Tibial nerve (tissue), 4 donors: ENCODE results near the gene CASZ1. TPM values are rescaled to one million over a fixed set of nuclear protein-coding genes. Genes with fewer than 3 reads are reported as not detected.

Experiments used
- DNase-seq, 2 donors: peaks; one replicate each; pipeline ENCODE4 v3.0.0-alpha.2; 2019; ENCODE audit warnings: low spot score in 2 of 2
- H3K27ac ChIP-seq, 4 donors: fragments of 200-600 bp; sonication (generic) in 3 of 4; one replicate each; pipeline ENCODE4 v1.5.1; 2017 to 2019; ENCODE audit warnings: mild to moderate bottlenecking in 1 of 4
- H3K27me3 ChIP-seq, 2 donors: fragments of 200-600 bp; sonication (generic) in 1 of 2; one replicate each; pipeline versions ENCODE4 v1.5.1 to v1.6.0; 2017 to 2019
- H3K36me3 ChIP-seq, 3 donors: fragments of 200-600 bp; sonication (generic); one replicate each; pipeline ENCODE4 v1.5.1; 2018 to 2019
- H3K4me1 ChIP-seq, 4 donors: fragments of 200-600 bp; sonication (generic) in 3 of 4; one replicate each; pipeline ENCODE4 v1.5.1; 2017 to 2019
- H3K4me3 ChIP-seq, 4 donors: fragments of 200-600 bp; sonication (generic) in 3 of 4; one replicate each; pipeline ENCODE4 v1.5.1; 2017 to 2019; ENCODE audit warnings: mild to moderate bottlenecking in 1 of 4, moderate library complexity in 1 of 4
- H3K9me3 ChIP-seq, 4 donors: fragments of 200-600 bp; sonication (generic) in 3 of 4; one replicate each; pipeline ENCODE4 v1.5.1; 2017 to 2019
- CTCF ChIP-seq, 5 experiments: fragments of 200-600 bp in 3 of 5; fragments of 450-650 bp in 2 of 5; sonication (generic) in 3 of 5; IDR thresholded peaks; one replicate each; pipeline ENCODE4 v1.5.1; 2016 to 2019; ENCODE audit warnings: antibody characterized with exemption in 5 of 5, mild to moderate bottlenecking in 3 of 5, moderate library complexity in 2 of 5
- EP300 ChIP-seq, 2 donors: sonication (generic); formaldehyde crosslinking; IDR thresholded peaks; one replicate each; pipeline ENCODE4 v1.6.1; 2017; ENCODE audit warnings: antibody characterized with exemption in 2 of 2, mild to moderate bottlenecking in 1 of 2
- POLR2A ChIP-seq, 2 donors: fragments of 450-650 bp; IDR thresholded peaks; one replicate each; pipeline ENCODE4 v1.6.1; 2017; ENCODE audit warnings: antibody characterized with exemption in 2 of 2, mild to moderate bottlenecking in 2 of 2, moderate library complexity in 2 of 2
- WGBS, 2 donors: methylation state at CpG; one replicate each; pipeline ENCODE4 v1.1.5; 2018; 5-methylcytosine and 5-hydroxymethylcytosine counted together
- total RNA-seq, 4 donors: library from RNA; depleted of rRNA; stranded (reverse); fragments of >200 nt; gene quantifications; one replicate each; pipeline ENCODE4 v1.1.0, GENCODE V29; 2016

Gene CASZ1
- total RNA-seq, 4 donors from 2014 or later, result 1.7 to 7.5 (median 5.1) TPM

- Histone ChIP-seq H3K36me3 (no peaks in the 10 kb centered on the region), H3K4me3 (no peak overlapping the region), H3K9me3 (no peaks in the 10 kb centered on the region), H3K4me1 (peaks cover 0 to 13% (median 5%) of the 10 kb centered on the region in 4 donors), H3K27me3 (peaks cover 0 to 32% of the 10 kb centered on the region in 2 donors), H3K27ac (no peak overlapping the region)
- no peak for TF ChIP-seq EP300 (IDR thresholded peaks at IDR 0.05)
- no peak for TF ChIP-seq CTCF (IDR thresholded peaks at IDR 0.05)
- 55 to 68% methylated on average over 11 of the region's 11 CpGs for WGBS, 2 donors
- DNase-seq, result no peak
Measured at GRCh38 chr1:10753299-10753698, 43.1 kb downstream of the CASZ1 start.

GRCh38 chr1:10751561-10752085 lies 44.8 kb downstream of the CASZ1 start:
- TF ChIP-seq CTCF (IDR thresholded peaks at IDR 0.05) (no peak), POLR2A (IDR thresholded peaks at IDR 0.05) (no peak)
- 49 to 58% methylated on average over 12 to 13 of the region's 14 CpGs for WGBS, 2 donors
- Histone ChIP-seq H3K4me3 (no peak overlapping the region), H3K27ac (no peak overlapping the region), H3K27me3 (peaks cover 0 to 32% of the 10 kb centered on the region in 2 donors), H3K36me3 (no peaks in the 10 kb centered on the region), H3K9me3 (no peaks in the 10 kb centered on the region), H3K4me1 (peaks cover 0 to 13% (median 5%) of the 10 kb centered on the region in 4 donors)
- DNase-seq, result no peak

GRCh38 chr1:10751160-10751559 lies 45.3 kb downstream of the CASZ1 start:
- peaks cover 0 to 9% (median 3%) of the 10 kb centered on the region in 4 donors for H3K4me1 ChIP-seq
- H3K36me3 ChIP-seq, result no peaks in the 10 kb centered on the region
- DNase-seq, result no peak
- no peak overlapping the region for H3K4me3 ChIP-seq
- WGBS, 2 donors, result 47 to 53% methylated on average over 4 of the region's 4 CpGs
- H3K27me3 ChIP-seq, result peaks cover 0 to 32% of the 10 kb centered on the region in 2 donors
- H3K27ac ChIP-seq, result no peak overlapping the region
- TF ChIP-seq POLR2A (IDR thresholded peaks at IDR 0.05) (no peak), CTCF (IDR thresholded peaks at IDR 0.05) (no peak), EP300 (IDR thresholded peaks at IDR 0.05) (no peak)
- H3K9me3 ChIP-seq, result no peaks in the 10 kb centered on the region

GRCh38 chr1:10745886-10746455 lies 50.5 kb downstream of the CASZ1 start:
- DNase-seq, result no peak
- no peaks in the 10 kb centered on the region for H3K9me3 ChIP-seq
- no peak overlapping the region for H3K27ac ChIP-seq
- 80 to 86% methylated on average over 17 to 18 of the region's 18 CpGs for WGBS, 2 donors
- no peaks in the 10 kb centered on the region for H3K36me3 ChIP-seq
- TF ChIP-seq CTCF (IDR thresholded peaks at IDR 0.05) (no peak), EP300 (IDR thresholded peaks at IDR 0.05) (no peak), POLR2A (IDR thresholded peaks at IDR 0.05) (no peak)
- H3K27me3 ChIP-seq, result peaks cover 0 to 30% of the 10 kb centered on the region in 2 donors
- no peaks in the 10 kb centered on the region for H3K4me1 ChIP-seq
- H3K4me3 ChIP-seq, result no peak overlapping the region

- H3K36me3 ChIP-seq, result no peaks in the 10 kb centered on the region
- WGBS, 2 donors, result 63 to 69% methylated on average over 6 of the region's 6 CpGs
- H3K27ac ChIP-seq, result no peak overlapping the region
- TF ChIP-seq POLR2A (IDR thresholded peaks at IDR 0.05) (no peak), CTCF (IDR thresholded peaks at IDR 0.05) (no peak), EP300 (IDR thresholded peaks at IDR 0.05) (no peak)
- no peaks in the 10 kb centered on the region for H3K9me3 ChIP-seq
- peaks cover 0 to 31% of the 10 kb centered on the region in 2 donors for H3K27me3 ChIP-seq
- DNase-seq, result no peak
- H3K4me3 ChIP-seq, result no peak overlapping the region
- H3K4me1 ChIP-seq, result no peaks in the 10 kb centered on the region
Measured at GRCh38 chr1:10745383-10745782, 51.1 kb downstream of the CASZ1 start.
